GM12891 (cell line): ENCODE results near the gene SAMHD1.

ENCODE experiments used
- DNase-seq: peaks from one replicate; pipeline ENCODE4 v3.0.0; 2011; ENCODE audit warnings: low spot score; ENCODE audit not compliant: insufficient read length
- FAIRE-seq: peaks from 2 replicates; lab custom pipeline; 2011; peaks lifted over from hg19 to GRCh38; lab: Jason Lieb, UNC
- PAX5 ChIP-seq: IDR thresholded peaks from 2 replicates; pipeline ENCODE4 v1.6.1; 2011; ENCODE audit warnings: low read length, moderate library complexity, mild to moderate bottlenecking; ENCODE audit not compliant: insufficient read depth, severe bottlenecking
- POLR2A ChIP-seq: IDR thresholded peaks from 2 replicates; pipeline ENCODE4 v1.6.1; 2011; ENCODE audit warnings: low read depth, low read length, control low read depth
- POLR2AphosphoS5 ChIP-seq: IDR thresholded peaks from 2 replicates; pipeline ENCODE4 v1.6.1; 2011; ENCODE audit warnings: low read depth, low read length, control low read depth
- POU2F2 ChIP-seq: IDR thresholded peaks from 2 replicates; pipeline ENCODE4 v1.6.1; 2011; ENCODE audit warnings: low read depth, mild to moderate bottlenecking, control low read depth, low read length, moderate library complexity
- SPI1 ChIP-seq: IDR thresholded peaks from 2 replicates; pipeline ENCODE4 v1.6.1; 2011; ENCODE audit warnings: low read depth, low read length, control low read depth
- TAF1 ChIP-seq: IDR thresholded peaks from 2 replicates; pipeline ENCODE4 v1.6.1; 2011; ENCODE audit warnings: low read depth, low read length, control low read depth

The SAMHD1 gene

DNA sequence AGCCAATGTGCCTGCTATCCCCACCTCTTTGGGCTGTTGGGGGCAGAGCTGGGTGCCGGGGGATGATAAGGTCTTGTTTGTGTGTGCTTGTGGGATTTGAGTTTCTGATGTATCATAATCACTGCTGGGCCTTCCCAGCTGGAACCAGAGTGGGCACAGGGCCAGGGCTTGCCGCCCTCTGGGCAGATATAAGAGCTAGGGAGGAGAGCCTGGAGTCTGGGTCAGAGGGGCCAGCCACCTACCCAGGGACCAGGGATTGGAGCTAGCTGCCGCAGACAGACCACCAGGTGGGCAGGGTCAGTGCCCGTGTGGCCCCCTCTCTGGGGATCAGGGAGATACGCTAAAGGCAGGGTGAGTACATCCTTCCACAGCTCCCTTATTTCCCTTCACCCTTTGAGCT lies 78.7 kb downstream of the SAMHD1 start:
- no peak for DNase-seq
- no peak for TF ChIP-seq POLR2AphosphoS5
- no peak for TF ChIP-seq SPI1
- TF ChIP-seq PAX5, result no peak
- TF ChIP-seq POLR2A, result no peak
- TF ChIP-seq TAF1, result no peak
- no peak for TF ChIP-seq POU2F2
- no peak for FAIRE-seq

GRCh38 chr20:36871640-36872570 lies 79.6 kb downstream of the SAMHD1 start:
- FAIRE-seq, result peak; percentile 72
- TF ChIP-seq POLR2A (no peak), PAX5 (no peak), POU2F2 (no peak), TAF1 (no peak), POLR2AphosphoS5 (no peak), SPI1 (no peak)
- no peak for DNase-seq

DNA sequence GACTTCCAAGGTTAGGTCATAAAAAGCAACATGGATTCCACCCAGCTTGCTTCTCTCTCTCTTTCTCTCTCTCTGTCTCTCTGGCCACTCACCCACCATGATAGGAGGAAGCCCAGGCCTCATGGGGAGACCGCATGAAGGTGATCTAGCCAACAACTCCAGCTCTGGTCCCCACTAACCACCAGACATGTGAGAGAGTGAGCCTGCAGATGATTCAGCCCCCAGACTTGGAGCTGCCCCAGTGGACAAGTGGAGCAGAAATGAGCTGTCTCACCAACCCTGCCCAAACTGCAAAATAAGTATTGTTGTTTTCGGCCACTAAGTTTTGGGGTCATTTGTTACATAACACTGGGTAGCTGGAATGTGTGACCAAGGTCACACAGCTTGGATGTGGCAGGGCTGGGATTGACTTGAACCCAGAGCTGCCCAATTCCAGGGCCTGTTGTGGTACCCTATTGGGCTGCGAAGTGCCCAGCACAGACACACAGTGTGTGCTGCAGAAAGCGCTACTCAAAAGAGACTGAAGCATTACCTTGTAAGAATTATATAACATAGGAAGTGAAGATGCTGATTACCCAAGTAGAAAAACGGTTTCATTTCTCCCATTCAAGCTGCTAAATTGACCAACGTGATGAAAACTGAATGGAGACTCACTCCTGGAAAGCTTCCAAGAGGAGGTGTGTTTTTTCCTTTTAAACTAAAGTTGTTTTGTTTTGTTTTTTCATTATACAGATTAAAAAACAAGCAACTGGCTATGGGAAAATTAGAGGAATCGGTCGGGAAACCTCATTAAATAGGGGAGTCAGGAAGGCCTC lies 84.6 kb downstream of the SAMHD1 start:
- FAIRE-seq, result peak; percentile 55
- TF ChIP-seq SPI1, result peak; percentile 65
- no peak for TF ChIP-seq POU2F2
- no peak for DNase-seq

DNA sequence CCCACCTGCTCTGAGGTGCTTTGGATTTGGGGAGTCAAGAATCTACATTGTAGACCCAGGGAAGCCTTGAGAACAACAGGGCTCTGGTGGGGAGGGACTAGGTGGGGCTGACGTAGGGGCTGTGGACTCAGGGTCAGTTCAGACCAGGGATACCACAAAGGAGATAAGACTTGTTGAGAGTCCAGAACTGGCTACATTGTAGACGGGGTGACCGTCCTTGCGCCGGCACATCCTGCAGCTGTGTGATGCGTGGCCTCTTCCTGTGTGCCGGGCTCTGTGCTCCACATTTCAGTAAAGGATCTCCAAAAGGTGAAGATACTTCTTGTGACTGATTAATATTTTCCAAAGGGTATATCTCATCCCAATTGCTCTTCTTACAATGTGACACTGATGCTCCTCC lies 85.3 kb downstream of the SAMHD1 start:
- no peak for FAIRE-seq
- no peak for DNase-seq
- no peak for TF ChIP-seq POLR2A
- no peak for TF ChIP-seq TAF1
- TF ChIP-seq SPI1, result no peak
- TF ChIP-seq POLR2AphosphoS5, result no peak
- no peak for TF ChIP-seq PAX5
- no peak for TF ChIP-seq POU2F2

DNA sequence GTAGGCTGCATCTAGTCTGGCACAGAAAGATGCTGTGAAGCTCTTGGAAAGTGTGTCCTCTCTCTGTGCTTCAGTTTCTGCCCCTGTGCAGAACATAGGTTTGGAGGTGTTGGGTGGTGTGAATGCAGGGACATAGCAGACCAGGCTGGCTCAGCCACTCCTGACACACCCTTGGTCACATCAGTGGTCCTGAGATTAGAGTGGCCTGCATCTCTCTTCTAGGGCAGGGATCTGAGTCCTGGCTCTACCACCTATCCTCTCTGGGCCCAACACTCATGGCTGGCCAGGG lies 85.7 kb downstream of the SAMHD1 start:
- DNase-seq (no peak), FAIRE-seq (no peak)
- TF ChIP-seq PAX5, result no peak
- no peak for TF ChIP-seq TAF1
- TF ChIP-seq POLR2A, result no peak
- no peak for TF ChIP-seq SPI1
- TF ChIP-seq POU2F2, result no peak
- TF ChIP-seq POLR2AphosphoS5, result no peak

GRCh38 chr20:36865076-36865860 lies 86.2 kb downstream of the SAMHD1 start:
- TF ChIP-seq POLR2A, result no peak
- no peak for TF ChIP-seq POLR2AphosphoS5
- TF ChIP-seq PAX5, result no peak
- no peak for TF ChIP-seq TAF1
- no peak for TF ChIP-seq POU2F2
- no peak for TF ChIP-seq SPI1
- FAIRE-seq, result no peak
- no peak for DNase-seq

DNA sequence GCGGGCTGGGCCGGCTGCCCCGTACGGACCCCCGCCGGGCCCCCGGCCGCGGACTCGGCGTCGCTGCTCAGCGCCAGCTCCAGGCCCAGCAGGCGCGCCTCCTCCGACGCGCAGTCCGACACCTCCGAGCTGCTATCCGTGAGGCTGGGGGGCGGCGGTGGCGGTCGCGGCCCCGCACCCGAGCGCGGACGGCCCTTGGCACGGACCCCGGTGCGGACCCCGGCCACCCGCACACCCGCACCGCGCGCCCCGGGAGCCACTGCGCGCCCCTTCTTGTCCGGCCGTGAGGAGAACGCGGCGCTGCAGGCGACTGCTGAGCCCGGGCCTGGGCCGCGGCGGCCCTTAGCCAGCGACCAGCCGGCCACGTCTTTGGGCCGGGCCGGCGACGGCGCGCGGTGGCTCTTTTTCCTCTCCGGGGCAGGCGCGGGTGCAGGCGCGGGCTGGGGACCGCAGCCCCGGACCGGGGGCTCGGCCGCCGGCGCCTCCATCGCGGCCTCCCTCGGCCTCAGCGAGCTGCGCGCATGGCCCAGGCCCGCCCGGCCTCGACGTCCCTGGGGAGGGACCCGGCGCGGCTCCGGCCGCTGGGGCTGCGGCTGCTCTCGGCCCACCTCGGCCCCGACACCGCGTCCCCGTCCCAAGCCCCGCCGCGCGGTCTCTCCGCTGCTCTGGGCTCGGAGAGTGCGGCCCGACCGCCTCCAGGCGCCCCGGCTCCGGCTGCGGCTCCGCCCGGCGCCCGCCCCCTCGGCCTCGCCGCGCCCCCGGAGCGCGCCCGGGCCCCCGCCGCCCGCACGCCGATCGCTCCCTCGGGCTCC lies 88.4 kb downstream of the SAMHD1 start:
- FAIRE-seq (no peak), DNase-seq (no peak)
- no peak for TF ChIP-seq SPI1
- no peak for TF ChIP-seq POLR2A
- TF ChIP-seq PAX5, result no peak
- TF ChIP-seq TAF1, result no peak
- no peak for TF ChIP-seq POLR2AphosphoS5
- TF ChIP-seq POU2F2, result no peak

DNA sequence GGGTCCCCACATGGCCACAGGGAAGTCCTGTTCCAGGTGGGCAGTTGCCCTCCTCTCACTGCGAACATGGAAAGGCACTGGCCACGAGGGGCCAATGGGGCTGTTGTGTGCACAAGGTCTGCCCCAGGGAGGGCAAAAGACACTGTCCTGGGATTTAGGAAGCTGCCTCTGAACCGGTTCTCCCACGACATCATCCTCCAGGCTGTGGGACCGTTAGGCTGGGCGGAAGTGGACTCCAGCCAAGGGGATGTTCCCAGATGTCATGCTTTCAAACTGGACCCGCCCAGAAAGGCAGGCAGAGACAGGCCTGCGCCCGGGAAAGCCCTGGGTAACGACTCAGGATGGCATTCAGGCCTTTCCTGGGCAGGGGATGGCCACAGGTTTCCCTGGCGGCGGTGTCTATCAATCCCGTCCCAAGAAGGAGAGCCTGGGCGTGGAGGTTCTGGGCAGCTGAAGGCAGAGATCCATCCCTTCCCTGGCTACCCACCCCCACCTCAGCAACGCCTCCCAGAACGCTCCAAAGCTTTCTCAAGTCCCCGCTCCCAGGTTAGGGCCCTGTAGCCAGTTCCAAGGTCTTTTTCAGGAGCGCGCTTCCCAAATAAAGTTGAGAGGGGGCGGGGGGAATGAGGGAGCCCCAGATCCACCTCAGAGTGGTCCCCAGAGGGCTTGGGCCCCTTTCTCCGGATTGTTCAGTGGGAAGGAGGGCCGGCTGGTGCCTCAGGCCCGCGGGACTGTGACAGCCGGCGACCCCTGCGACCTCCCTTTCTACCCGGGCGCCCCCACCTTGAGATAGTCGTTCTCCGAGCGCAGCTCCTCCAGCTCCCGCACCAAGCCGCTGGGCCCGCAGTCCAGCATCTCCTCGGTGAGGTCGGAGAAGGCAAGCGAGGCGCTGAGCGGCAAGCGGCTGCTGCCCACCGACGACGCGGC lies 89.4 kb downstream of the SAMHD1 start:
- TF ChIP-seq SPI1 (no peak), POLR2AphosphoS5 (no peak), POLR2A (no peak), TAF1 (no peak), PAX5 (no peak), POU2F2 (no peak)
- DNase-seq, result no peak
- no peak for FAIRE-seq
